ENCODE data around the gene ATP11A.

GRCh38 chr13:112851107-112852038 lies 161.5 kb downstream of the ATP11A start:
- TF ChIP-seq EZH2 (IDR thresholded peaks at IDR 0.05) (no peak), POLR2AphosphoS5 (IDR thresholded peaks at IDR 0.05; ENCODE audit: borderline replicate concordance, low read depth, low read length) (no peak), FOXP2 (optimal IDR thresholded peaks at IDR 0.05; ENCODE audit: control extremely low read depth, extremely low read length, insufficient read depth) (no peak)
